GM10248 (cell line): ENCODE results near the gene LEPROT.
"Not testable (repeated sequence)": the region's sequence is repeated elsewhere in the genome, so short reads cannot be mapped to it uniquely, and the experiment has no call there.

Experiments used
- CTCF ChIA-PET: fragments of 300-600 bp; sonication (Branson Sonifier 250); formaldehyde crosslinking; extraction: SDS; loops from one replicate; lab custom pipeline; 2021; ENCODE audit warnings: antibody characterized with exemption; lab: Yijun Ruan, JAX
- POLR2A ChIA-PET: fragments of 350-650 bp; sonication (Branson Sonifier 250); formaldehyde crosslinking; extraction: SDS; loops from one replicate; lab custom pipeline; 2020; ENCODE audit warnings: antibody characterized with exemption; lab: Yijun Ruan, JAX
- DNase-seq: peaks from one replicate; pipeline ENCODE4 v3.0.0; 2012; ENCODE audit errors: extremely low spot score
- CTCF ChIP-seq: IDR thresholded peaks from 2 replicates; pipeline ENCODE4 v1.5.1; 2012; ENCODE audit warnings: mild to moderate bottlenecking, low read depth; ENCODE audit errors: extremely low read depth, missing control alignments, control extremely low read depth

Gene LEPROT

GRCh38 chr1:65420590-65421350, at the start of gene LEPROT, which contains the start of gene LEPR:
LEPROT (plus strand) TSS chr1:65420668; CDS start chr1:65420725, 57 bp downstream.
LEPR (plus strand) TSS chr1:65420668; CDS start chr1:65565566, 144,898 bp downstream.
- DNase-seq = no peak
- CTCF ChIA-PET = interaction anchor here (0.8 to 2.1 kb wide), 6 partner anchors 9 to 39 kb away, joined by 3 to 7 read pairs (median 5); no protein-coding TSS in a partner anchor
- POLR2A ChIA-PET = interaction anchor here (0.7 kb wide), 1 partner anchor 9 kb away, joined by 3 read pairs; no protein-coding TSS in a partner anchor
- no peak for TF ChIP-seq CTCF

- no peak for DNase-seq
- ChIA-PET POLR2A (no interaction called here), CTCF (interaction anchor here (1.0 to 1.8 kb wide), 4 partner anchors 10 to 27 kb away, joined by 3 to 7 read pairs (median 4); no protein-coding TSS in a partner anchor)
- no peak for TF ChIP-seq CTCF
Observed at GRCh38 chr1:65371544-65371943, 48.9 kb upstream of the LEPROT start.

GRCh38 chr1:65372557-65372956, 47.9 kb upstream of the LEPROT start:
- ChIA-PET POLR2A (no interaction called here), CTCF (interaction anchor here (1.8 kb wide), 1 partner anchor 11 kb away, joined by 7 read pairs; no protein-coding TSS in a partner anchor)
- TF ChIP-seq CTCF = no peak
- DNase-seq = no peak

GRCh38 chr1:65377496-65378246, 42.8 kb upstream of the LEPROT start:
- ChIA-PET POLR2A (no interaction called here), CTCF (no interaction called here)
- no peak for DNase-seq
- no peak for TF ChIP-seq CTCF

GRCh38 chr1:65378247-65378946, 42.1 kb upstream of the LEPROT start:
- ChIA-PET POLR2A (no interaction called here), CTCF (interaction anchor here (0.6 kb wide), 1 partner anchor 17 kb away, joined by 3 read pairs; no protein-coding TSS in a partner anchor)
- no peak for DNase-seq
- no peak for TF ChIP-seq CTCF

- POLR2A ChIA-PET, DNase-seq: not testable (repeated sequence)
- CTCF ChIA-PET = interaction anchor here (1.7 kb wide), 1 partner anchor 21 kb away, joined by 4 read pairs; no protein-coding TSS in a partner anchor
Observed at GRCh38 chr1:65384426-65384825, 36.0 kb upstream of the LEPROT start.
